Right atrium auricular region (tissue), 2 donors: ENCODE results near the gene TRIM63. TPM values are rescaled to one million over a fixed set of nuclear protein-coding genes. Genes with fewer than 3 reads are reported as not detected.

Experiments
- DNase-seq: peaks from one replicate; pipeline ENCODE4 v3.0.0-alpha.2; 2019; ENCODE audit warnings: low spot score
- H3K27ac ChIP-seq, 2 donors: fragments of 200-600 bp; sonication (generic); 1 replicate in 1 of 2; 2 replicates in 1 of 2; pipeline ENCODE4 v1.5.1; 2016 to 2019
- H3K27me3 ChIP-seq, 2 donors: fragments of 200-600 bp; sonication (generic); one replicate each; pipeline versions ENCODE4 v1.5.1 to v1.6.0; 2017 to 2019
- H3K36me3 ChIP-seq: fragments of 200-600 bp; sonication (generic); one replicate; pipeline ENCODE4 v1.5.1; 2016
- H3K4me1 ChIP-seq, 2 donors: fragments of 200-600 bp; sonication (generic); one replicate each; pipeline versions ENCODE4 v1.5.1 to v1.6.0; 2017 to 2019
- H3K4me3 ChIP-seq, 2 donors: fragments of 200-600 bp; sonication (generic); 1 replicate in 1 of 2; 2 replicates in 1 of 2; pipeline ENCODE4 v1.5.1; 2017 to 2019; ENCODE audit warnings: mild to moderate bottlenecking in 1 of 2, moderate library complexity in 1 of 2
- H3K9me3 ChIP-seq, 2 donors: fragments of 200-600 bp; sonication (generic); one replicate each; pipeline ENCODE4 v1.5.1; 2019
- CTCF ChIP-seq, 2 donors: fragments of 200-600 bp; sonication (generic); IDR thresholded peaks; one replicate each; pipeline ENCODE4 v1.5.1; 2019; ENCODE audit warnings: antibody characterized with exemption in 2 of 2
- total RNA-seq, 2 donors: library from RNA; depleted of rRNA; stranded (reverse); fragments of >200 nt; gene quantifications; one replicate each; pipeline ENCODE4 v1.1.0, GENCODE V29; 2016

TRIM63 gene
- total RNA-seq, 2 donors from 2014 or later, result 118 to 151 TPM

GRCh38 chr1:26023009-26023408 lies 44.4 kb downstream of the TRIM63 start:
- no peak for TF ChIP-seq CTCF (IDR thresholded peaks at IDR 0.05)
- Histone ChIP-seq H3K27me3 (no peaks in the 10 kb centered on the region), H3K9me3 (no peaks in the 10 kb centered on the region), H3K4me3 (no peak overlapping the region), H3K4me1 (peaks cover 0 to 45% of the 10 kb centered on the region in 2 donors), H3K36me3 (no peaks in the 10 kb centered on the region), H3K27ac (peak overlapping the region; percentile 82 to 84)
- DNase-seq, result no peak

- Histone ChIP-seq H3K27me3 (no peaks in the 10 kb centered on the region), H3K36me3 (no peaks in the 10 kb centered on the region), H3K4me1 (peaks cover 0 to 51% of the 10 kb centered on the region in 2 donors), H3K4me3 (no peak overlapping the region), H3K27ac (peak overlapping the region; percentile 82 to 84), H3K9me3 (no peaks in the 10 kb centered on the region)
- no peak for DNase-seq
- TF ChIP-seq CTCF (IDR thresholded peaks at IDR 0.05), result no peak
Observed at GRCh38 chr1:26022404-26022779, 45.0 kb downstream of the TRIM63 start.

- H3K4me1 ChIP-seq, result peaks cover 0 to 56% of the 10 kb centered on the region in 2 donors
- no peaks in the 10 kb centered on the region for H3K36me3 ChIP-seq
- H3K27ac ChIP-seq, result peak within 1 kb of the TSS; percentile 82 to 84
- peak within 1 kb of the TSS in 1 of 2 donors; percentile 33 for H3K4me3 ChIP-seq
- no peak for TF ChIP-seq CTCF (IDR thresholded peaks at IDR 0.05)
- DNase-seq, result no peak
- no peaks in the 10 kb centered on the region for H3K9me3 ChIP-seq
- no peaks in the 10 kb centered on the region for H3K27me3 ChIP-seq
Observed at GRCh38 chr1:26021647-26022403, 45.6 kb downstream of the TRIM63 start, which contains the start of gene EXTL1. TSS of gene EXTL1 (plus strand) at chr1:26021775. CDS start at chr1:26022647, 872 bp downstream.

- no peaks in the 10 kb centered on the region for H3K9me3 ChIP-seq
- H3K4me1 ChIP-seq, result peaks cover 0 to 62% of the 10 kb centered on the region in 2 donors
- TF ChIP-seq CTCF (IDR thresholded peaks at IDR 0.05), result no peak
- H3K36me3 ChIP-seq, result no peaks in the 10 kb centered on the region
- no peak for DNase-seq
- peak overlapping the region; percentile 82 to 84 for H3K27ac ChIP-seq
- peak overlapping the region in 1 of 2 donors; percentile 33 for H3K4me3 ChIP-seq
- H3K27me3 ChIP-seq, result no peaks in the 10 kb centered on the region
Observed at GRCh38 chr1:26020941-26021646, 46.3 kb downstream of the TRIM63 start.

GRCh38 chr1:26020330-26020768 lies 47.1 kb downstream of the TRIM63 start:
- DNase-seq, result no peak
- Histone ChIP-seq H3K36me3 (no peaks in the 10 kb centered on the region), H3K27me3 (no peaks in the 10 kb centered on the region), H3K4me3 (no peak overlapping the region), H3K4me1 (peaks cover 0 to 62% of the 10 kb centered on the region in 2 donors), H3K9me3 (no peaks in the 10 kb centered on the region), H3K27ac (peak overlapping the region; percentile 82 to 84)
- TF ChIP-seq CTCF (IDR thresholded peaks at IDR 0.05), result no peak
